GM12891 (cell line): ENCODE measurements around the gene NCBP1.

Experiments used
- PAX5 ChIP-seq: IDR thresholded peaks from 2 replicates; pipeline ENCODE4 v1.6.1; 2011; ENCODE audit warnings: low read length, moderate library complexity, mild to moderate bottlenecking; ENCODE audit not compliant: insufficient read depth, severe bottlenecking
- POLR2A ChIP-seq: IDR thresholded peaks from 2 replicates; pipeline ENCODE4 v1.6.1; 2011; ENCODE audit warnings: low read depth, low read length, control low read depth
- POLR2AphosphoS5 ChIP-seq: IDR thresholded peaks from 2 replicates; pipeline ENCODE4 v1.6.1; 2011; ENCODE audit warnings: low read depth, low read length, control low read depth
- POU2F2 ChIP-seq: IDR thresholded peaks from 2 replicates; pipeline ENCODE4 v1.6.1; 2011; ENCODE audit warnings: low read depth, mild to moderate bottlenecking, control low read depth, low read length, moderate library complexity
- SPI1 ChIP-seq: IDR thresholded peaks from 2 replicates; pipeline ENCODE4 v1.6.1; 2011; ENCODE audit warnings: low read depth, low read length, control low read depth
- TAF1 ChIP-seq: IDR thresholded peaks from 2 replicates; pipeline ENCODE4 v1.6.1; 2011; ENCODE audit warnings: low read depth, low read length, control low read depth

DNA sequence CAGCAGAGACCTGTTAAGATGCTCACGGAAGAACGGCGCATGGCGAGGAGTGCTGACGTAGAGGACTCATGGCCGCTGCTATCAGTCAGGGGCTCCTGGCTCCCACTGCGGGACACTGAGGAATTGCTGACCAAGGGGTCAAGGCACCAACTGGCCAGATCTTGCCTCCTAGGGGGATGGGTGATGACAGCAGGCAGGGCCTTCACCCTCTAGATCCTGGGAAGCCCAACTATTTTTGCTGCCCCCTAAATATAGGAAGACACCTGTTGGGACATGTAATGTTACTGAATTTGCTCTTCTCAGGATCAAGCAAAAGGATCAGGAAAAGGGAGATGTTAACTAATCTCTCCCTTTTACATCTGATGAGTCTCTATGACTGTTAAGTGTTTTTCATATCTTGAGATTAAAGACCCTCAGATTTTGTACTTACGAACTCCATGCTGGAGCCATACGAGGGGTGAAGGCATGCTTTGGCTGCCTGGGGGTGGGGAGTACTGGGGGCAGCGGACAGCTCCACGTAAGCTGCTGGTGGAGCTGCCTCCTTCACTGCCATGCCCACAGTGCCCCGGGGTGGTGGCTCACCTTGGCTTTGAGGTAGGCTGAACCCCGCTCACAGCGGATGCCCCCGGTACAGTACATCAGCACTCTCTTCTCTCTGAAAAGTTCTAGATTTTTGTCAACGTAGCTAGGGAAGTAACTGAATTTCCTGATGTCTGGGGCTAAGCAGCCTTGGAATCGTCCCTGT, 28.5 kb upstream of the NCBP1 start:
- TF ChIP-seq TAF1 (no peak), POLR2AphosphoS5 (no peak), POLR2A (no peak), PAX5 (no peak), POU2F2 (no peak), SPI1 (no peak)
